ENCODE results near the gene RELCH.
A peak's percentile ranks its signal among the peaks of the same experiment; 100 is the strongest.

The RELCH gene

DNA sequence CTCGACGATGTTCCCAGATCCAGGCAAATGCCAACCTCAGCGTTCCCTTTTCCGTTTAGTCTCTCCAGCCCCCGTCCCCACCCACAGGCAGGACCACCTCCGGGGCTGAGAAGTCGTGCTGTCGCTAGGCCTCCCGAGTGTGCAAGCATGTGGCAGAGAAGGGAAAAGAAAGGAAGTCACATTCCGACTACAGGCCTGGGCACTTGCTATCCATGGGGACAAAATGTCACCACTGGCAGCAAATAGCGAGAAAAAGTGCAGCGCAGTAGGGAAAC is 619 bp upstream of the RELCH start:
- peaks cover 3 to 47% (median 40%) of the 10 kb centered on the region in 5 donors for H3K4me1 ChIP-seq (ENCODE audit: control insufficient read depth in 5 of 5, insufficient read depth in 5 of 5, low read length in 5 of 5)
- peak overlapping the region; percentile 71 for H3K27ac ChIP-seq (ENCODE audit: low read depth, low read length)
- no peaks in the 10 kb centered on the region for H3K36me3 ChIP-seq (ENCODE audit: control insufficient read depth in 5 of 5, insufficient read depth in 5 of 5, low read length in 5 of 5)
- peak overlapping the region; percentile 89 to 100 (median 100) for H3K4me3 ChIP-seq (ENCODE audit: low read depth in 1 of 5, low read length in 5 of 5)
- H3K9ac ChIP-seq (ENCODE audit: low read length in 5 of 5) = peak overlapping the region; percentile 69 to 96 (median 89)
- no peaks in the 10 kb centered on the region for H3K9me3 ChIP-seq (ENCODE audit: control insufficient read depth in 5 of 5, low read length in 5 of 5)
- no peaks in the 10 kb centered on the region for H3K27me3 ChIP-seq (ENCODE audit: control insufficient read depth in 5 of 5, insufficient read depth in 4 of 5, low read length in 5 of 5)

DNA sequence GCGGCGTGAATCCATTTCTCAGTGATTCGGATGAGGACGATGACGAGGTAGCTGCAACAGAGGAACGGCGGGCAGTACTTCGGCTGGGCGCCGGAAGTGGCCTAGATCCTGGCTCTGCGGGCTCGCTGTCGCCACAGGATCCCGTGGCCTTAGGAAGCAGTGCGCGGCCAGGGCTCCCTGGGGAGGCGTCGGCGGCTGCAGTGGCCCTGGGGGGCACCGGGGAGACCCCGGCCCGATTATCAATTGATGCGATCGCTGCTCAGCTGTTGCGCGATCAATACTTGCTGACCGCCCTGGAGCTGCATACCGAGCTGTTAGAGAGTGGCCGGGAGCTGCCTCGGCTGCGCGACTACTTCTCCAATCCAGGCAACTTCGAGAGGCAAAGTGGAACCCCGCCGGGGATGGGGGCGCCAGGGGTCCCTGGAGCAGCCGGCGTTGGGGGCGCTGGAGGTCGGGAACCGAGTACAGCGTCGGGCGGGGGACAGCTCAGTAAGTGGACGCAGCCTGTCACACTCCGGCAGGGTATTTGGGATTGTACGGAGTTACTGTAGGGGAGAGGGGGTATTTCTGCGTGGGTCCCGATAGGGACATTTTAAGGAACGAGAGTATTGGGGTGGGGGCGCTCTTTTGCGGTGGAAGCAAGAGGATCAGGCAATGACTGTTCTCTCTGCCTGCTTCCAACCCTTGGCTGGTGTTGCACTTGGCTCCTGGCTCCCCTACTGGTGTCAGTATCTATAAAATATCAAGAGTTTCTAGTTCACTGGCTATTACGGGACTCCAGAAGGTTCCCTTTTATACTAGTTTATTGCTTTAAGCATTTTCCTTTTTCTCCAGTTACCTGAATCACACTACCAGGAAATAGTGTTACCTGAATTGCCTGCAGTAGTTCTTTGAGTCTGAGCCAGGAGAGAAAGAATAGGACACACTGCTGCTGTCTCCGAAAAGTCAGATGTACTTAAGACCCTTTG is 772 bp downstream of the RELCH start:
- peak overlapping the region; percentile 48 for H3K27ac ChIP-seq (ENCODE audit: low read depth, low read length)
- peaks cover 3 to 47% (median 40%) of the 10 kb centered on the region in 5 donors for H3K4me1 ChIP-seq (ENCODE audit: control insufficient read depth in 5 of 5, insufficient read depth in 5 of 5, low read length in 5 of 5)
- peak overlapping the region; percentile 32 to 95 (median 93) for H3K9ac ChIP-seq (ENCODE audit: low read length in 5 of 5)
- no peaks in the 10 kb centered on the region for H3K9me3 ChIP-seq (ENCODE audit: control insufficient read depth in 5 of 5, low read length in 5 of 5)
- H3K4me3 ChIP-seq (ENCODE audit: low read depth in 1 of 5, low read length in 5 of 5) = peak overlapping the region; percentile 83 to 100 (median 100)
- H3K36me3 ChIP-seq (ENCODE audit: control insufficient read depth in 5 of 5, insufficient read depth in 5 of 5, low read length in 5 of 5) = no peaks in the 10 kb centered on the region
- H3K27me3 ChIP-seq (ENCODE audit: control insufficient read depth in 5 of 5, insufficient read depth in 4 of 5, low read length in 5 of 5) = no peaks in the 10 kb centered on the region

DNA sequence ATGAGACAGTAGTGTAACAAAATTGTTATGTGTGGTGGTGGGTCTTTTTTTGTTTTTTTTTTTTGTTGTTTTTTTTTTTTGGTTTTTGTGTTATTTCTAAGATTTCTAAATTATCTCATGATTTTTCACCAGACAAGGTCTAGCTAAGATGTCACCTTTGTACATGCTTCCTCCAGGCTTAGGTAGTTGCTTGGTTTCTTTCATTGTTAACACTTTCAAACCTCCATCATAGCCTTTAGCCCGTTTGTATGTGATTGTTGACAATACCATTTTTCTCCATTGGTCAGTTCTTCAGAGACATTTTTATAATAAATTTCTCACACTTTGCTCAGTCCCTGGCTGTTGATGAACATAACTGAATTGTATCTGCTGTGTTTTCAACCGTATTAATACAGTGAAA is 2.2 kb downstream of the RELCH start:
- Histone ChIP-seq H3K9ac (ENCODE audit: low read length in 5 of 5) (peak overlapping the region in 3 of 5 donors; percentile 93 to 95 (median 94)), H3K36me3 (ENCODE audit: control insufficient read depth in 5 of 5, insufficient read depth in 5 of 5, low read length in 5 of 5) (no peaks in the 10 kb centered on the region), H3K4me1 (ENCODE audit: control insufficient read depth in 5 of 5, insufficient read depth in 5 of 5, low read length in 5 of 5) (peaks cover 3 to 47% (median 40%) of the 10 kb centered on the region in 5 donors), H3K9me3 (ENCODE audit: control insufficient read depth in 5 of 5, low read length in 5 of 5) (no peaks in the 10 kb centered on the region), H3K27me3 (ENCODE audit: control insufficient read depth in 5 of 5, insufficient read depth in 4 of 5, low read length in 5 of 5) (no peaks in the 10 kb centered on the region), H3K4me3 (ENCODE audit: low read depth in 1 of 5, low read length in 5 of 5) (peak overlapping the region in 3 of 5 donors; percentile 83 to 100 (median 99)), H3K27ac (ENCODE audit: low read depth, low read length) (no peak overlapping the region)

DNA sequence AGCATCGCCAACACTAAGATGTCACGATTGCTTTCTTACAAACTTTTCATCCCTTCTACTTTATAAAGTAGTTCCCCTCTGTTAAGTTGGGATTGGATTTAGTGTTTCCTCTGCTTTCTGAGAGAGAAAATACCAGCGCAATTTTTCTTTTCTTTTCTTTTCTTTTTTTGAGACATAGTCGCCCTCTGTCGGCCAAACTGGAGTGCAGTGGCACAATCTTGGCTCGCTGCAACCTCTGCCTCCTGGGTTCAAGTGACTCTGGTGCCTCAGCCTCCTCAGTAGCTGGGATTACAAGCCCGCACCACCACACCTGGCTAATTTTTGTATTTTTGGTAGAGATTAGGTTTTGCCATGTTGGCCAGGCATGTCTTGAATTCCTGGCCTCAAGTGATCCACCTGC is 9.0 kb downstream of the RELCH start:
- Histone ChIP-seq H3K9me3 (ENCODE audit: control insufficient read depth in 5 of 5, low read length in 5 of 5) (no peaks in the 10 kb centered on the region), H3K27me3 (ENCODE audit: control insufficient read depth in 5 of 5, insufficient read depth in 4 of 5, low read length in 5 of 5) (no peaks in the 10 kb centered on the region), H3K36me3 (ENCODE audit: control insufficient read depth in 5 of 5, insufficient read depth in 5 of 5, low read length in 5 of 5) (no peaks in the 10 kb centered on the region), H3K27ac (ENCODE audit: low read depth, low read length) (no peak overlapping the region), H3K4me3 (ENCODE audit: low read depth in 1 of 5, low read length in 5 of 5) (no peak overlapping the region), H3K9ac (ENCODE audit: low read length in 5 of 5) (no peak overlapping the region), H3K4me1 (ENCODE audit: control insufficient read depth in 5 of 5, insufficient read depth in 5 of 5, low read length in 5 of 5) (peaks cover 0 to 2% (median 0%) of the 10 kb centered on the region in 5 donors)

DNA sequence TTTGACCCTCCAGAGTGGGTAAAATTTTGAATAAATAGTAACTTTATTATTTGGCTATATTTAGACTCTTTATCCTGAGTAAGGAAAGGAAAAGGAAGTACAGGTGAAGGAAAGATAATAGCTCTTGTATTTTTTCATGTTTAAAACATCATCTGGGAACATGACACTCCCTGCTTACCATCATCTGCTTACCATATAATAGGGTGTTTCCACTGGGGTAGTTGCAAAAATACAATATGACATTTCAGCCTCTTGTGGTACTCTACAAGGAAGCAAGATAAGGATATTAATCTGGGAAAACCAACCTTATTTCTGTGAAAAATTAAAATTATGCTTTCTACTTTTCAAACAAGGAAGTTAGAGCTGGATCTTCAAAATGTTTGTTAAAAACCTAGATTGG is 9.9 kb downstream of the RELCH start:
- Histone ChIP-seq H3K27ac (ENCODE audit: low read depth, low read length) (no peak overlapping the region), H3K9ac (ENCODE audit: low read length in 5 of 5) (no peak overlapping the region), H3K36me3 (ENCODE audit: control insufficient read depth in 5 of 5, insufficient read depth in 5 of 5, low read length in 5 of 5) (no peaks in the 10 kb centered on the region), H3K9me3 (ENCODE audit: control insufficient read depth in 5 of 5, low read length in 5 of 5) (no peaks in the 10 kb centered on the region), H3K27me3 (ENCODE audit: control insufficient read depth in 5 of 5, insufficient read depth in 4 of 5, low read length in 5 of 5) (no peaks in the 10 kb centered on the region), H3K4me3 (ENCODE audit: low read depth in 1 of 5, low read length in 5 of 5) (no peak overlapping the region), H3K4me1 (ENCODE audit: control insufficient read depth in 5 of 5, insufficient read depth in 5 of 5, low read length in 5 of 5) (no peaks in the 10 kb centered on the region)

DNA sequence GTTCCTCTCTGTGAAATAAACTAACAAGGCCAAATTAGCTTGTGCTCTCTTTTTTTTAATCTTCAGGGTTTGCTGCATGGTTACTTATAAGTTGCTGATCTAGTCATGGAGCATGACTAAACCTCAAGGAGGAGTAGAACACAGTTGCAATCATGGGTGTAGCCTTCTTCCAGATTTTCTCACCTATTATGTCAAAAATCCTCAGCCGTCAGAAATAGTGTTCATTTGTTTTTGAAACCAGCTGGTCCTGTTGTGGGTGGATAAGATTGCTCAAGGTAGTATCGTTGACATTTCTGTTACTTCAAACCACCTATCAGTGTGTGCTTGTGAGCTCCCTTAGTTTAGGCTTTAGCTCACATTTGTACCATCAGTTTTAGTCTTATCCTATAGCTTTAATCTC is 11.2 kb downstream of the RELCH start:
- H3K4me3 ChIP-seq (ENCODE audit: low read depth in 1 of 5, low read length in 5 of 5) = no peak overlapping the region
- H3K4me1 ChIP-seq (ENCODE audit: control insufficient read depth in 5 of 5, insufficient read depth in 5 of 5, low read length in 5 of 5) = no peaks in the 10 kb centered on the region
- H3K27me3 ChIP-seq (ENCODE audit: control insufficient read depth in 5 of 5, insufficient read depth in 4 of 5, low read length in 5 of 5) = no peaks in the 10 kb centered on the region
- H3K9me3 ChIP-seq (ENCODE audit: control insufficient read depth in 5 of 5, low read length in 5 of 5) = no peaks in the 10 kb centered on the region
- no peaks in the 10 kb centered on the region for H3K36me3 ChIP-seq (ENCODE audit: control insufficient read depth in 5 of 5, insufficient read depth in 5 of 5, low read length in 5 of 5)
- no peak overlapping the region for H3K27ac ChIP-seq (ENCODE audit: low read depth, low read length)
- no peak overlapping the region for H3K9ac ChIP-seq (ENCODE audit: low read length in 5 of 5)

DNA sequence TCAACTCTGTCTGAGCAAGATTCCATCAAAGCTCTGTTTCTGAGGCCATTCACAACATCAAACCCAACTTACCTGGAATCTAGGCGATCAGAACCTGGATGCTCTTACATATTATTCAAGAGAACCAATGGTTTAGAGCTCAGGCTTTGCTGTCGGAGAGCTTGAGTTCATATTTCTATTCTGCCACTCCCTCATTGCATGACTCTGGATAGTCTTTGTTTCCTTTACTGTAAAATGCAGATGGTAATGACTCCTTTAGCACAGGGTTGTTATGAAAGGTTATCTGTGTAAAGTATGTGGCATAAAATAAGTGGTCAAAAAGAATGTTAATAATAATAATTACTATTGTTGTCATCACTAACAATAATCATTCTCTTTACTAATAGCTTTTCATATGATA is 12.6 kb downstream of the RELCH start:
- Histone ChIP-seq H3K4me3 (ENCODE audit: low read depth in 1 of 5, low read length in 5 of 5) (no peak overlapping the region), H3K9me3 (ENCODE audit: control insufficient read depth in 5 of 5, low read length in 5 of 5) (no peaks in the 10 kb centered on the region), H3K4me1 (ENCODE audit: control insufficient read depth in 5 of 5, insufficient read depth in 5 of 5, low read length in 5 of 5) (no peaks in the 10 kb centered on the region), H3K27ac (ENCODE audit: low read depth, low read length) (no peak overlapping the region), H3K9ac (ENCODE audit: low read length in 5 of 5) (no peak overlapping the region), H3K36me3 (ENCODE audit: control insufficient read depth in 5 of 5, insufficient read depth in 5 of 5, low read length in 5 of 5) (no peaks in the 10 kb centered on the region), H3K27me3 (ENCODE audit: control insufficient read depth in 5 of 5, insufficient read depth in 4 of 5, low read length in 5 of 5) (no peaks in the 10 kb centered on the region)

DNA sequence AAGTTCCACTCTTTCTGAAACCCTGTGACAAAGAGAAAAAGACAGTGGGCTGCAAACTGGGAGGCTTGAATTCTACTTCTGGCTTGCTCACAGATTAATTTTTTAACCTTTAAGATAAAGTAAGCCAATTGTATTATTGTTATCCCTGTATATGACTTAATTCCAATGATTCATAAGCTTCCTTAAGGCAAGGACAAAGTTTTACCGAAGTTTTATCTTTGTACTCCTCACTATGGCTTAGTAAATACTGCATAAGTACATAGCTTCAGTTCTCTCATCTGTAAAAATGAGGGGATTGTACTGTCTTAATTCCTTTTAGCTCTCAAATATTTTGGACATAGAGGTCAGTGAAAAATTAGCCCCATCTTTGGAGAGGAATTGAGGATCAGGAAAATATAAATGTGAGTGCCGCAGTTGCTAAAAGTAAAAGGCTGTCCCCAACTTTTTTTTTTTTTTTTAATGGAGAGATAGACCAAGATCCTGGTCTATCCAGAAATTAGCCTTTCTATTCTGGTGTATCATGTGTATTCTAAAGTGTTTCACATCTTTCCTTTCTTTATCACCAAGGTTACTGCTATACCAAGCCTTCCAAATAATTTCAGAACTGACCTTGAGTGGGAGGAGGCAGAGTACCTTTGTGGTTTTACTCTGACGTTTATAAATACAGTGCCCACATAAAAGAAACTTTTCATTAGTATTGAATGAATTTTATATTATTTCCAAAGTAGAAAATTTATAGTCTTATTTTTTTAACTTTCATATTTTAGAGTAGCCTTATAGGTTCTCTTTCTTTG is 13.3 kb downstream of the RELCH start:
- Histone ChIP-seq H3K4me1 (ENCODE audit: control insufficient read depth in 5 of 5, insufficient read depth in 5 of 5, low read length in 5 of 5) (no peaks in the 10 kb centered on the region), H3K27ac (ENCODE audit: low read depth, low read length) (no peak overlapping the region)

DNA sequence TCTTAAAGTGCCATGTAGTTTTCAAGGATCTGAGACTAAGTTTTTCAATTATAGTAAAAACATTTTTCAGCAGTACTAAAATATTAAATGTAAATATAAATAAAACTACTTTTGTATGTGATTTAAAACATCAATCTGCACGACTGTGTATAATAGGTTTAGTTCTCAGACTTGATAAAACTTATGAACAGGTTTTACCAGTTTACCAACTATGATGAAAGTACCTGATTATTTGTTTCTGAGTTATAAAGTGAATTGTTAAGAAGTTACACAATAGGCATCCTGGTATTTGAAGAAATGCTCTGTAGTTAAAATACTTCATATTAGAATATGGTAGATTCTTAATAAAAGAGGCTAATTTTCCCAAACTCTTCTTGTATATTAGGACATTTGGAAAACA is 14.8 kb downstream of the RELCH start:
- Histone ChIP-seq H3K9me3 (ENCODE audit: control insufficient read depth in 5 of 5, low read length in 5 of 5) (no peaks in the 10 kb centered on the region), H3K27ac (ENCODE audit: low read depth, low read length) (no peak overlapping the region), H3K4me1 (ENCODE audit: control insufficient read depth in 5 of 5, insufficient read depth in 5 of 5, low read length in 5 of 5) (no peaks in the 10 kb centered on the region)

More for the DNA sequence above, 13.3 kb downstream of the RELCH start:
- Histone ChIP-seq H3K36me3 (ENCODE audit: control insufficient read depth in 5 of 5, insufficient read depth in 5 of 5, low read length in 5 of 5) (no peaks in the 10 kb centered on the region), H3K9ac (ENCODE audit: low read length in 5 of 5) (no peak overlapping the region), H3K27me3 (ENCODE audit: control insufficient read depth in 5 of 5, insufficient read depth in 4 of 5, low read length in 5 of 5) (no peaks in the 10 kb centered on the region), H3K9me3 (ENCODE audit: control insufficient read depth in 5 of 5, low read length in 5 of 5) (no peaks in the 10 kb centered on the region), H3K4me3 (ENCODE audit: low read depth in 1 of 5, low read length in 5 of 5) (no peak overlapping the region)

DNA sequence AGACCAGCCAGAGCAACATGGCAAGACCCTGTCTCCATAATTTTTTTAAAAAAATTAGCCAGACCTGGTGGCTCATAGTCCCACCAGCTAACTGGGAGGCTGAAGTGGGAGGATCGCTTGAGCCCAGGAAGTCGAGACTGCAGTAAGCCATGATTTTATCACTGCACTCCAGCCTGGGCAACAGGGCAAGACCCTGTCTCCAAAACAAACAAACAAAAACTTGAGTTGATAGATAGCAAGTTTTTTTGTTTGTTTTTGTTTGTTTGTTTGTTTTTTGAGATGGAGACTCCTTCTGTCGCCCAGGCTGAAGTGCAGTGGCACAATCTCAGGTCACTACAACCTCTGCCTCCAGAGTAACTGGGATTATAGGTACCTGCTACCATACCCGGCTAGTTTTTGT is 18.8 kb downstream of the RELCH start:
- peaks cover 0 to 7% (median 0%) of the 10 kb centered on the region in 5 donors for H3K9me3 ChIP-seq (ENCODE audit: control insufficient read depth in 5 of 5, low read length in 5 of 5)
- no peaks in the 10 kb centered on the region for H3K36me3 ChIP-seq (ENCODE audit: control insufficient read depth in 5 of 5, insufficient read depth in 5 of 5, low read length in 5 of 5)
- no peaks in the 10 kb centered on the region for H3K27me3 ChIP-seq (ENCODE audit: control insufficient read depth in 5 of 5, insufficient read depth in 4 of 5, low read length in 5 of 5)

More for the DNA sequence above, 14.8 kb downstream of the RELCH start:
- H3K36me3 ChIP-seq (ENCODE audit: control insufficient read depth in 5 of 5, insufficient read depth in 5 of 5, low read length in 5 of 5) = no peaks in the 10 kb centered on the region
- H3K27me3 ChIP-seq (ENCODE audit: control insufficient read depth in 5 of 5, insufficient read depth in 4 of 5, low read length in 5 of 5) = no peaks in the 10 kb centered on the region
- H3K4me3 ChIP-seq (ENCODE audit: low read depth in 1 of 5, low read length in 5 of 5) = no peak overlapping the region
- no peak overlapping the region for H3K9ac ChIP-seq (ENCODE audit: low read length in 5 of 5)

More for the DNA sequence above, 18.8 kb downstream of the RELCH start:
- Histone ChIP-seq H3K4me1 (ENCODE audit: control insufficient read depth in 5 of 5, insufficient read depth in 5 of 5, low read length in 5 of 5) (no peaks in the 10 kb centered on the region), H3K27ac (ENCODE audit: low read depth, low read length) (no peak overlapping the region), H3K4me3 (ENCODE audit: low read depth in 1 of 5, low read length in 5 of 5) (no peak overlapping the region), H3K9ac (ENCODE audit: low read length in 5 of 5) (no peak overlapping the region)
